K562 (cell line): Measurements from ENCODE around the gene IFT172. TPM values are rescaled to one million over a fixed set of nuclear protein-coding genes. Genes with fewer than 3 reads are reported as not detected.

Source experiments
- ATAC-seq: fragments of 200-7000 bp; cut with Tn5 transposase; 3 replicates; pipeline ENCODE4 v1.9.1; 2020; ENCODE audit warnings: moderate library complexity
- BruUV-seq: library from RNA; stranded (reverse); fragments of 400-500 nt; replicated peaks from 2 replicates; lab custom pipeline; 2021; lab: Mats Ljungman, UMichigan
- CTCF ChIA-PET: fragments of 300-600 bp; formaldehyde crosslinking; extraction: SDS; loops from one replicate; lab custom pipeline; 2021; ENCODE audit warnings: low intra/inter-chr PET ratio; lab: Yijun Ruan, JAX
- POLR2A ChIA-PET: fragments of 300-600, 350-650 bp; sonication (Branson Sonifier 250); formaldehyde crosslinking; extraction: SDS; loops from one replicate; lab custom pipeline; 2021; ENCODE audit warnings: antibody characterized with exemption, inconsistent platforms; lab: Yijun Ruan, JAX
- DNase-seq, 4 experiments: peaks; one replicate each; pipeline versions ENCODE4 v3.0.0 to v3.0.0-alpha.2; 2011 to 2018; ENCODE audit warnings: low spot score in 3 of 4, mixed read lengths in 3 of 4; ENCODE audit errors: extremely low read depth in 1 of 4
- FAIRE-seq: peaks from 2 replicates; lab custom pipeline; 2011; peaks lifted over from hg19 to GRCh38; lab: Jason Lieb, UNC
- H2AFZ ChIP-seq: 2 replicates; pipeline ENCODE4 v1.6.0; 2011; ENCODE audit warnings: low read depth, low read length, control low read depth, inconsistent platforms
- H3K27ac ChIP-seq: fragments of 200-600 bp; 3 replicates; pipeline ENCODE4 v1.8.0; 2011; ENCODE audit warnings: low read depth, mild to moderate bottlenecking, control low read depth, inconsistent platforms, low read length, moderate library complexity, mixed read lengths; ENCODE audit errors: extremely low read depth
- H3K27me3 ChIP-seq, 2 experiments: fragments of 300-600 bp in 1 of 2; 2 replicates in 1 of 2; 3 replicates in 1 of 2; pipeline versions ENCODE4 v1.6.0 to v1.8.0; 2011; ENCODE audit warnings: inconsistent platforms in 2 of 2, low read length in 2 of 2, mild to moderate bottlenecking in 1 of 2, mixed read lengths in 1 of 2, moderate library complexity in 1 of 2; ENCODE audit not compliant: control insufficient read depth in 2 of 2, insufficient read depth in 2 of 2
- H3K36me3 ChIP-seq: fragments of 300-600 bp; 3 replicates; pipeline ENCODE4 v1.8.0; 2011; ENCODE audit warnings: mild to moderate bottlenecking, low read length, inconsistent platforms; ENCODE audit not compliant: control insufficient read depth, insufficient read depth
- H3K4me1 ChIP-seq, 2 experiments: fragments of 200-600 bp in 1 of 2; replicated peaks in 1 of 2; 2 replicates in 1 of 2; 3 replicates in 1 of 2; pipeline versions ENCODE4 v1.5.1 to v1.8.0; 2011; ENCODE audit warnings: inconsistent platforms in 2 of 2, low read length in 2 of 2, mild to moderate bottlenecking in 1 of 2, mixed read lengths in 1 of 2, moderate library complexity in 1 of 2; ENCODE audit not compliant: control insufficient read depth in 2 of 2, insufficient read depth in 2 of 2
- H3K4me2 ChIP-seq: 2 replicates; pipeline ENCODE4 v1.6.1; 2011; ENCODE audit warnings: low read length, control low read depth, inconsistent platforms, mixed read lengths; ENCODE audit not compliant: insufficient read depth
- H3K4me3 ChIP-seq: fragments of 200-600 bp; sonication (generic), shearing (Covaris generic); 2 replicates; pipeline ENCODE4 v1.5.1; 2016; ENCODE audit warnings: control low read depth, inconsistent platforms
- H3K79me2 ChIP-seq: fragments of 200-600 bp; 3 replicates; pipeline ENCODE4 v1.8.0; 2011; ENCODE audit warnings: low read length, inconsistent platforms; ENCODE audit not compliant: control insufficient read depth, insufficient read depth
- H3K9ac ChIP-seq, 2 experiments: 2 replicates each; pipeline versions ENCODE4 v1.6.0 to v1.6.1; 2011; ENCODE audit warnings: low read depth in 2 of 2, low read length in 2 of 2, control low read depth in 1 of 2, inconsistent platforms in 1 of 2, mild to moderate bottlenecking in 1 of 2, mixed read lengths in 1 of 2; ENCODE audit not compliant: insufficient read depth in 1 of 2
- H3K9me1 ChIP-seq: one replicate; pipeline ENCODE4 v1.6.0; 2011; ENCODE audit warnings: inconsistent platforms, mild to moderate bottlenecking, low read length, moderate library complexity; ENCODE audit not compliant: control insufficient read depth, insufficient read depth
- H3K9me3 ChIP-seq: replicated peaks from 2 replicates; pipeline ENCODE4 v1.5.1; 2011; ENCODE audit warnings: low read depth, low read length, inconsistent platforms; ENCODE audit not compliant: control insufficient read depth, insufficient read depth
- H4K20me1 ChIP-seq: replicated peaks from 2 replicates; pipeline ENCODE4 v1.6.1; 2011; ENCODE audit warnings: low read length, inconsistent platforms, mixed read lengths; ENCODE audit not compliant: control insufficient read depth, insufficient read depth
- ARHGAP35 ChIP-seq: fragments of 450-650 bp; IDR thresholded peaks from 2 replicates; pipeline ENCODE4 v1.6.1; 2018; ENCODE audit not compliant: partially characterized antibody
- CTBP1 ChIP-seq: fragments of 450-650 bp; IDR thresholded peaks from 2 replicates; pipeline ENCODE4 v1.6.1; 2016; ENCODE audit warnings: borderline replicate concordance
- FOXK1 ChIP-seq: sonication (generic); formaldehyde crosslinking; IDR thresholded peaks from 2 replicates; pipeline ENCODE4 v1.8.0; 2022; ENCODE audit warnings: missing genetic modification reagents, mild to moderate bottlenecking, borderline replicate concordance
- FOXK2 ChIP-seq, 2 experiments: fragments of 450-650 bp; IDR thresholded peaks in 1 of 2; conservative IDR thresholded peaks in 1 of 2; 2 replicates each; pipeline ENCODE4 v1.6.1; 2016; ENCODE audit warnings: low read depth in 2 of 2, mild to moderate bottlenecking in 1 of 2
- GATAD2A ChIP-seq: fragments of 450-650 bp; IDR thresholded peaks from 2 replicates; pipeline ENCODE4 v1.6.1; 2017
- KDM4B ChIP-seq, 2 experiments: fragments of 450-650 bp in 1 of 2; sonication (generic) in 1 of 2; IDR thresholded peaks; 2 replicates each; pipeline ENCODE4 v1.6.1; 2016 to 2017; ENCODE audit warnings: borderline replicate concordance in 2 of 2, antibody characterized with exemption in 1 of 2, low read depth in 1 of 2, mild to moderate bottlenecking in 1 of 2
- MAFF ChIP-seq: IDR thresholded peaks from 2 replicates; pipeline ENCODE4 v1.6.1; 2012; ENCODE audit warnings: low read length, improper control_type of control experiment
- MYBL2 ChIP-seq, 2 experiments: fragments of 450-650 bp in 1 of 2; sonication (generic) in 1 of 2; formaldehyde crosslinking in 1 of 2; IDR thresholded peaks; 2 replicates each; pipeline versions ENCODE4 v1.6.1 to v1.8.1; 2017 to 2022; ENCODE audit warnings: borderline replicate concordance in 1 of 2, inconsistent platforms in 1 of 2, low read depth in 1 of 2, mild to moderate bottlenecking in 1 of 2, missing genetic modification reagents in 1 of 2, moderate library complexity in 1 of 2
- MYC ChIP-seq, 2 experiments: fragments of 250-450 bp in 1 of 2; sonication (Bioruptor Pico) in 1 of 2; IDR thresholded peaks; 2 replicates each; pipeline versions ENCODE4 v1.5.1 to v1.6.1; 2012 to 2021; ENCODE audit warnings: low read depth in 2 of 2, borderline replicate concordance in 1 of 2, improper control_type of control experiment in 1 of 2, low read length in 1 of 2, mild to moderate bottlenecking in 1 of 2, moderate library complexity in 1 of 2
- PCBP1 ChIP-seq: fragments of 200-400 bp; formaldehyde crosslinking; IDR thresholded peaks from 2 replicates; pipeline ENCODE4 v1.6.1; 2018; ENCODE audit warnings: mild to moderate bottlenecking, low read depth, low read length; ENCODE audit not compliant: poor library complexity, severe bottlenecking
- POLR2AphosphoS2 ChIP-seq: IDR thresholded peaks from 2 replicates; pipeline ENCODE4 v1.6.1; 2012; ENCODE audit warnings: low read length, improper control_type of control experiment
- POLR2B ChIP-seq: fragments of 450-650 bp; IDR thresholded peaks from 2 replicates; pipeline ENCODE4 v1.6.1; 2018; ENCODE audit warnings: low read depth; ENCODE audit not compliant: partially characterized antibody
- POLR2H ChIP-seq: IDR thresholded peaks from 2 replicates; pipeline ENCODE4 v1.6.1; 2016; ENCODE audit warnings: missing genetic modification characterization, low read depth, mild to moderate bottlenecking, control low read depth, missing compliant biosample characterization, moderate library complexity
- RNF2 ChIP-seq: sonication (generic); IDR thresholded peaks from 2 replicates; pipeline ENCODE4 v1.6.1; 2016
- SP1 ChIP-seq: sonication (generic); formaldehyde crosslinking; IDR thresholded peaks from 2 replicates; pipeline ENCODE4 v1.8.1; 2022; ENCODE audit warnings: mild to moderate bottlenecking, missing genetic modification reagents
- SPI1 ChIP-seq: IDR thresholded peaks from 2 replicates; pipeline ENCODE4 v1.6.1; 2011; ENCODE audit warnings: low read depth, low read length, control low read depth, borderline replicate concordance
- TGIF2 ChIP-seq: sonication (generic); formaldehyde crosslinking; IDR thresholded peaks from 2 replicates; pipeline ENCODE4 v1.8.1; 2022; ENCODE audit warnings: mild to moderate bottlenecking, missing genetic modification reagents, moderate library complexity
- WHSC1 ChIP-seq: IDR thresholded peaks from one replicate; pipeline ENCODE4 v1.6.1; 2012; ENCODE audit warnings: low read length, control low read depth, inconsistent platforms
- ZNF239 ChIP-seq: fragments of 250-450 bp; sonication (Bioruptor Pico); IDR thresholded peaks from 2 replicates; pipeline ENCODE4 v1.4.0; 2020; ENCODE audit warnings: mild to moderate bottlenecking
- ZNF551 ChIP-seq: fragments of 250-450 bp; sonication (Bioruptor Pico); IDR thresholded peaks from 2 replicates; pipeline ENCODE4 v1.5.0; 2021; ENCODE audit warnings: mild to moderate bottlenecking, moderate library complexity
- WGBS: fragments of 100-300 bp; shearing (Covaris generic); methylation state at CpG from one replicate; pipeline ENCODE4 v1.1.6; 2016; ENCODE audit warnings: low coverage, mixed read lengths; ENCODE audit not compliant: insufficient coverage; ENCODE audit errors: missing lambda C conversion rate; 5-methylcytosine and 5-hydroxymethylcytosine counted together
- in situ Hi-C: fragments of 300-500 bp; cut with MboI; formaldehyde crosslinking; loops from 4 replicates; pipeline ENCODE4 v1.15.0; 2018; ENCODE audit warnings: inconsistent platforms, mixed read lengths
- intact Hi-C: fragments of 100-400 bp; cut with micrococcal nuclease; formaldehyde crosslinking; loops from 2 replicates; pipeline ENCODE4 v1.14.2; 2022
- polyA plus RNA-seq, 8 experiments: library from polyadenylated mRNA; depleted of rRNA in 4 of 8; stranded (reverse) in 5 of 8; unstranded in 3 of 8; fragments of >200 nt; fragmentation: Nextera tagmentation in 2 of 8; fragmentation: Illumina TruSeq in 1 of 8; extraction: Ambion mirVana in 2 of 8; extraction: Trizol in 1 of 8; gene quantifications; 2 replicates each; pipeline versions ENCODE4 v1.2.1 to v1.2.3, GENCODE V29; 2011 to 2014; ENCODE audit warnings: inconsistent platforms in 1 of 8, missing spikeins in 1 of 8
- total RNA-seq, 7 experiments: library from RNA; depleted of rRNA in 6 of 7; stranded (reverse); fragments of >200 nt in 6 of 7; fragmentation: Illumina TruSeq in 2 of 7; extraction: Trizol in 2 of 7; gene quantifications; 2 replicates each; pipeline versions ENCODE4 v1.2.1 to v1.2.3, GENCODE V29; 2011 to 2021; ENCODE audit warnings: low replicate concordance in 1 of 7
- TF ChIP-seq, protein P1 (sequence below): fragments of 250-450 bp; sonication (Bioruptor Pico); IDR thresholded peaks from 2 replicates; pipeline ENCODE4 v1.5.0; 2021

IFT172 gene
- total and polyA plus RNA-seq, 9 of the 15 experiments (the other 6 are each of a cell fraction or from before 2014, with no cell fraction given), result 5.6 to 19.1 (median 13.5) TPM

GRCh38 chr2:27409321-27410073, 80.0 kb downstream of the IFT172 start, which contains the start of gene PPM1G:
Gene PPM1G, minus strand, starts transcription at chr2:27409591. Its CDS starts 169 bp downstream, at chr2:27409422.
- intact Hi-C loops (loop anchor here (1.0 to 5.0 kb wide), 2 partner anchors 173 to 219 kb away; partner anchors contain the start of gene ZNF512), in situ Hi-C loops (no loop called here)
- under 1% methylated on average over 75 of the region's 82 CpGs for WGBS
- H4K20me1 ChIP-seq, result no peaks in the 10 kb centered on the region
- H3K36me3 ChIP-seq, result peaks cover 24% of the 10 kb centered on the region; the same call in 2 of the 3 replicates
- peaks cover 49% of the 10 kb centered on the region for H3K79me2 ChIP-seq
- DNase-seq (peak; percentile 93 to 97 (median 94)), FAIRE-seq (peak; percentile 80), ATAC-seq (peak; percentile 98)
- peak within 1 kb of the TSS; percentile 99 for H3K4me3 ChIP-seq
- ChIA-PET POLR2A (interaction anchor here (0.6 to 5.0 kb wide), 21 partner anchors 8 to 927 kb away, joined by 3 to 46 read pairs (median 4); partner anchors contain the start of genes NRBP1, SLC4A1AP, SUPT7L and ZNF513), CTCF (interaction anchor here (1.2 to 3.0 kb wide), 2 partner anchors 80 to 274 kb away, joined by 4 to 35 read pairs; partner anchors contain the start of gene IFT172)
- H3K9me1 ChIP-seq, result no peaks in the 10 kb centered on the region
- H2AFZ ChIP-seq, result peak within 1 kb of the TSS; percentile 88
- H3K4me2 ChIP-seq, result peak within 1 kb of the TSS; percentile 88
- peak within 1 kb of the TSS; percentile 93 for H3K27ac ChIP-seq
- H3K4me1 ChIP-seq, result peaks cover 6 to 26% of the 10 kb centered on the region in 2 experiments; a peak in 4 of 5 replicates
- H3K9ac ChIP-seq, result peak within 1 kb of the TSS; percentile 90 to 100
- no peaks in the 10 kb centered on the region for H3K27me3 ChIP-seq
- BruUV-seq, result no TSS peak
- no peaks in the 10 kb centered on the region for H3K9me3 ChIP-seq
- TF ChIP-seq KDM4B (IDR thresholded peaks at IDR 0.05; ENCODE audit: borderline replicate concordance in 2 of 2, low read depth in 1 of 2), result peak in 1 of 2 experiments; percentile 36; a peak in 1 of 4 replicates
- 0 out of 2 replicates have a peak, but pooled peaks have one; percentile 88 for TF ChIP-seq FOXK1
- TF ChIP-seq MAFF, result peak; percentile 17; the same call in 1 of the 2 replicates
- peak; percentile 96 for TF ChIP-seq POLR2B
- TF ChIP-seq, protein P1, sequence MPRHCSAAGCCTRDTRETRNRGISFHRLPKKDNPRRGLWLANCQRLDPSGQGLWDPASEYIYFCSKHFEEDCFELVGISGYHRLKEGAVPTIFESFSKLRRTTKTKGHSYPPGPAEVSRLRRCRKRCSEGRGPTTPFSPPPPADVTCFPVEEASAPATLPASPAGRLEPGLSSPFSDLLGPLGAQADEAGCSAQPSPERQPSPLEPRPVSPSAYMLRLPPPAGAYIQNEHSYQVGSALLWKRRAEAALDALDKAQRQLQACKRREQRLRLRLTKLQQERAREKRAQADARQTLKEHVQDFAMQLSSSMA (CRISPR knock-in tag), result no peak
- peak; percentile 88 for TF ChIP-seq POLR2H (tag)
- peak; percentile 65 for TF ChIP-seq ARHGAP35
- TF ChIP-seq CTBP1, result peak; percentile 72; the same call in 1 of the 2 replicates
- TF ChIP-seq PCBP1, result peak; percentile 87
- no peak for TF ChIP-seq WHSC1
- TF ChIP-seq RNF2, result 0 out of 2 replicates have a peak, but pooled peaks have one; percentile 51
- TF ChIP-seq TGIF2 (CRISPR knock-in tag), result peak; percentile 96; the same call in 1 of the 2 replicates
- TF ChIP-seq SP1 (CRISPR knock-in tag), result peak; percentile 96
- 0 out of 4 replicates have a peak, but pooled peaks of 1 of the 2 experiments have one; percentile 16 for TF ChIP-seq FOXK2 (conservative IDR thresholded peaks at IDR 0.05 in 1 of 2, IDR thresholded peaks at IDR 0.05 in 1 of 2; ENCODE audit: low read depth in 2 of 2)
- TF ChIP-seq GATAD2A, result no peak
- TF ChIP-seq MYBL2 (IDR thresholded peaks at IDR 0.05; ENCODE audit: low read depth), result peak; percentile 76
- no peak for TF ChIP-seq MYBL2 (CRISPR knock-in tag; IDR thresholded peaks at IDR 0.05; ENCODE audit: borderline replicate concordance)
- no peak for TF ChIP-seq ZNF239 (CRISPR knock-in tag)
- peak; percentile 36; the same call in 1 of the 2 replicates for TF ChIP-seq SPI1
- peak; percentile 68; the same call in 1 of the 2 replicates for TF ChIP-seq POLR2AphosphoS2
- TF ChIP-seq ZNF551 (CRISPR knock-in tag), result no peak
- TF ChIP-seq MYC (IDR thresholded peaks at IDR 0.05; ENCODE audit: low read depth, low read length), result peak; percentile 72; the same call in 1 of the 2 replicates
- 0 out of 2 replicates have a peak, but pooled peaks have one; percentile 55 for TF ChIP-seq MYC (CRISPR knock-in tag; IDR thresholded peaks at IDR 0.05; ENCODE audit: borderline replicate concordance, low read depth)
